Measurements from ENCODE around the gene AARS2. TPM values are rescaled to one million over a fixed set of nuclear protein-coding genes. Genes with fewer than 3 reads are reported as not detected.

Gene AARS2
- total RNA-seq, 1 experiment from 2014 or later, result 21.7 TPM

GRCh38 chr6:44339763-44340625 lies 26.8 kb upstream of the AARS2 start:
- Histone ChIP-seq H3K4me2 (ENCODE audit: insufficient read depth, insufficient read length, low read length) (no peak overlapping the region), H4K20me1 (ENCODE audit: control insufficient read depth, insufficient read depth, insufficient read length) (no peaks in the 10 kb centered on the region), H3T11ph (ENCODE audit: low read length) (no peak overlapping the region), H3K23me2 (ENCODE audit: insufficient read length, low read depth, low read length, poor library complexity, severe bottlenecking) (no peaks in the 10 kb centered on the region), H3K79me2 (ENCODE audit: insufficient read depth, low read length) (no peaks in the 10 kb centered on the region), H2BK5ac (ENCODE audit: insufficient read length, low read length) (no peak overlapping the region), H2BK12ac (ENCODE audit: insufficient read length, low read depth, low read length) (no peak overlapping the region), H4K91ac (ENCODE audit: insufficient read length, low read depth, low read length) (no peak overlapping the region), H4K5ac (ENCODE audit: insufficient read length, low read depth, low read length) (no peak overlapping the region), H3K79me1 (ENCODE audit: insufficient read depth, low read depth, low read length, poor library complexity, severe bottlenecking) (no peaks in the 10 kb centered on the region), H2BK15ac (ENCODE audit: low read depth, low read length) (no peak overlapping the region), H3K23ac (ENCODE audit: insufficient read length, low read depth, low read length) (no peak overlapping the region), H3K9me3 (ENCODE audit: control insufficient read depth, low read depth, low read length) (no peaks in the 10 kb centered on the region), H3K27ac (ENCODE audit: insufficient read length, low read depth, low read length) (no peak overlapping the region), H3K4ac (ENCODE audit: low read depth, low read length) (no peak overlapping the region), H2AFZ (ENCODE audit: low read length) (no peak overlapping the region), H2BK120ac (ENCODE audit: low read depth, low read length, poor library complexity, severe bottlenecking) (no peak overlapping the region), H3K4me1 (ENCODE audit: insufficient read depth, low read length) (peaks cover 2% of the 10 kb centered on the region; the same call in 1 of the 2 replicates), H3K18ac (ENCODE audit: insufficient read length, low read depth, low read length) (no peak overlapping the region), H2AK5ac (ENCODE audit: insufficient read length, low read length) (no peak overlapping the region), H3K27me3 (ENCODE audit: insufficient read depth, low read length) (no peaks in the 10 kb centered on the region), H3K56ac (ENCODE audit: insufficient read length, low read depth, low read length) (no peak overlapping the region), H3K9ac (ENCODE audit: extremely low read depth, insufficient read length, low read length) (no peak overlapping the region), H2BK20ac (ENCODE audit: low read depth, low read length, poor library complexity, severe bottlenecking) (no peak overlapping the region), H3K14ac (ENCODE audit: insufficient read depth, low read length) (no peak overlapping the region), H4K8ac (replicated peaks; ENCODE audit: insufficient read length, low read depth, low read length) (no peak overlapping the region)
- WGBS (ENCODE audit: extremely low coverage, insufficient read length, low lambda C conversion rate), result no CpG with 5 or more reads among the region's 7 CpGs
- peaks cover 5% of the 10 kb centered on the region for H3K27me3 Mint-ChIP-seq (ENCODE audit: low read depth)
- H3K9me3 Mint-ChIP-seq, result no peaks in the 10 kb centered on the region
- no peak overlapping the region for H3K4me3 Mint-ChIP-seq
- peaks cover 33 to 35% of the 10 kb centered on the region in 2 experiments for H3K4me1 Mint-ChIP-seq
- H3K27ac Mint-ChIP-seq, result no peak overlapping the region; a peak in 1 of 7 replicates
- TF ChIP-seq CTCF (conservative IDR thresholded peaks at IDR 0.05), result no peak
- H3K36me3 Mint-ChIP-seq (ENCODE audit: insufficient read depth in 1 of 3, low read depth in 3 of 3), result no peaks in the 10 kb centered on the region
- no peak for DNase-seq

All from H9 (cell line).